GM21515 (cell line): ENCODE measurements around the gene HOXB5.

Experiments
- ATAC-seq: cut with Tn5 transposase; IDR thresholded peaks from one replicate; pipeline ENCODE4 v1.9.1; 2021; ENCODE audit not compliant: unreplicated experiment

Gene HOXB5

DNA sequence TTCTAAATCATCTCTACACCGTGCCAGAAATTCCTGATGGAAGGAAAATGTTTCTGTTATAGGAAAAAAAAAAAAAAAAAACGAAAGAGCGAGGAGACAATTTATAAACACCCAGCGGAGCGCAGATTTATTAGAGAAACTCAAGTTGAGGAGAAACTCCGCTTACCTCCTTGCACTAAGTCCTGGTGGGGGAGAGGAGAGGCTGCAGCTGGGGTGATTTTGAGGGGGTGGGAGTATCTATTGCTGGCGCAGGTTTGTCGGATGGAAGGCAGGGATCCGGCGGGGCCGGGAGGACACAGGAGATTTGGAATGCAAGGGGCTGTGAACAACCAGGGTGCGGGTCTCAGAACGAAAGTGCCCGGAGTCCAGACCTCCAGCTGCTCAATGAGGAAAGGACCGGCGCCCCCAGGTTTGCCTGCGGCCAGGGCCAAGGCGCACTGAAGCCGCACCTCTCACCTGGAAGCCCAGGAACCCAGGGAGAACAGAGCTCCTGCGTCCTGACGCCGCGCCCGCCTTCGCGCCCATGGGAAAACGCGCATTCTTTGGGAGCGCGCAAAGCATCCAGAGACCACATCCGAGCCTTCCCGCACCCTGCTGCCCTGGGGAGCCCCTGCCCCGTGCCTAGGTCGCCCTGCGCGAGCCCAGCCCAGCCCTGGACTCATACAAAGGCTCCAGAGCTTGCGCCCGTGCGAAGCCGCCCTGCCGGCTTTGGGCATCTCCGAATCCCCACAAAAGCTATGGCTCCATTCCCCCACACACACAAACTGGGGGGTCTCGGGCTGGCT, 24.1 kb upstream of the HOXB5 start:
- no peak for ATAC-seq

DNA sequence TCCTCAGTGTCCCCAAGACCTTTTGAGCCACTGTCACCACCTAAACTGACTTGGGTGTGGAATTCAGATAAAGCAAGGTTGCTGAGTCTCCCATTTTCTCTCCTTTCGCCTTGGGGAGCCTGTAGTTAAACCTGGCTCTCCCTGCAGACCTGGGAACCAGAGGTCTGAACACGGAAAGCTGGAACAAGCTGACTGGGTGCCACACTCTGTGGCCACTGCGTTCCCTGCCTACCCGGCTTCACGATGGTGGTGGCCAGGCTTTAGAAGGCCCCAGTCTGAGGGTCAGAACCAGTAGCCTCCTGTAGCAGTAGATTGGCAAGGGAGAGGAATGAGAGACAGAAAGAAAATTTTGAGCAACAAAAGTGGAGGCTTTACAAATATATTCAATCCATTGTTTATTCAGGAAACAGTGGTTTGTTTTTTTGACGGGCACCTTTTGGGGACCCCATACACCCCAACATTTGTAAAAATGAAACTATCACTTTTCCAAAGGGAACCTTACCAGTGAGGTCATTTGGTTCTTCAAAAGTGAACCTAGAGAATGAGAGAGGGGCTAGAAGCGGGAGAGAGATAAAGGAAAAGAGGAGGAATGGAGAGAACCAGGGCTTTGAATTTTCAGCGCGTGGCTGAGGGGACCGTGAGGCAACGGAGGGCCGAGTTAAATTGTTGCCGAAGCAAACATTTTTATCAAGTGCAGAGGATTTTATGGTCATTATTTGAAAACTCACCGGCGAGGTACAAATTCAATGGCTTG, 23.3 kb upstream of the HOXB5 start:
- ATAC-seq: no peak

DNA sequence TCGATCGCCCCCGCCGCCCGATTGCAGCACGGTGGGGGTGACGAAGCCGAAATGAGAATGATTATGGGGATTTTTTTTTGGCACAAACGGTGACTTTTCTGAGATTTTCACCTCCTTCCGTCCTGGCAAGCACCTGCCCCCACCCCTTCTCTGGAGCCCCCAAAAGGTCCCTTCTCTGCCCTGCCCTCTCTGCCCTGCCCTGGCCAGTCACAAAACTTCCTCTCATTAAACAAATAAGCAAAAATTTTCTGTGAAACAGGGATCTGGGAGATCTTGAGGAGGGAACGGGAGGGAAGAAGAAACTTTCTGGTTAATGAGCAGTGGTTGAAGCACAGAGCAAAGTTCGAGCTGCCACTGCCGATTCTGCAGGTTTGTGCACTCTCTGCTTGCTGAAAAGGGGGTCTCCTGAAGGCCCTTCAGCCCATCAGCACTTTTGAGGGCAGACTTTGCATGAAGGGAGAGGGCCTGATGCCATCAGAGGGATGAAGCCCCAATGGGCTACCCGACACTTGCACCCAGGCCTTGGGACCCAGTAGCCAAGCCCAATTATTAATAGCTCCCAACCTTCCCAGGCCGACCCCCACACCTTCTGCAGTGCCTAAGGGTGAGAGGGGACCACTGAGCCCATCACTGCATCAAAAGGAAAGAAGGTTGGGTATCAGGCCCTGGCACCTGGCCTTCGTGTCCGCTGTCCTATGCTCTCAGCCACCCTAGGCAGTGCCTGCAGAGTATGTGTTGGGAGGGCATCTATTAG, 22.6 kb upstream of the HOXB5 start:
- no peak for ATAC-seq

DNA sequence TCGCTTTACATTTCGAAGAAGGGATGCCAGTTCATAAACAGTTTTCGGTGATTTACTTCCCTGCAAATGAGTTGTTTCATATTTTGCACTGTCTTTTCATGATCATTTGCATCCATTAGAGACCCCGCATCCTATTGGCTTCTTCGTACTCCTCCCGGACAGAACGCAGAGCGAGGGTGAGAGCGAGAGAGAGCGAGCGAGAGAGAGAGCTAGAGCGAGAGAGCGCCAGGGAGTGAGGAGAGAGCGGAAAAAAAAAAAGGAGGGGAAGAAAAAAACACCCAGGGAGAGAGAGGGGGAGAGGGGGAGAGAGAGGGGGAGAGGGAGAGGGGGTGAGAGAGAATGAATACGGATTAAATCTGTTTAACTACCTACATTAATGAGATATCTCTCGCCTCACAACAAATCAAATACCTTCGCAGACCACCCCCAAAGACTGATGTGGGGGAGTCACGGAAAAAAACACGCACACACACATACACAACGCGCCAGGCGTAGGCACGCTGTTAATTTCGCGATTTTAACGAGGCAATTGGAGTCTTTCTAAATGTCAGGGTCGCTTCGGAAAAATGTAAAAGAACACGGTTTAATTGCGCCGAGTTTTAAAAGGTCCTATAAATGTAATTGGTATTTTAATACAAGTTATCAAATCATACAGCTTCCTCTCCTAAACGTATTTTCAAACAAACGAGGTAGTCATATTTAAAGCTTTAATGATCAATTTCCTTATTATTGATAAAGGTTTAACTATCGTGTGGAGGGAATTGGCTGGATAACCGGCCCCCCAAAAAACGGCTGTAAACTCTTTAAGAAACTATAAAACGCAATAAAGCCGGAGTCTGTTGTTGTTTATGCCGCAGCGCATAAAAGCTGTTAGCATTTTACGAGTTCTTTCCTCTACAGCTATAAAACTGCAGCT, 21.7 kb upstream of the HOXB5 start, which contains the start of gene HOXB8:
TSS of gene HOXB8 (minus strand) at position 246 of the 916 bp plus-strand sequence. CDS start 588 bp downstream, outside the sequence.
- ATAC-seq: no peak

DNA sequence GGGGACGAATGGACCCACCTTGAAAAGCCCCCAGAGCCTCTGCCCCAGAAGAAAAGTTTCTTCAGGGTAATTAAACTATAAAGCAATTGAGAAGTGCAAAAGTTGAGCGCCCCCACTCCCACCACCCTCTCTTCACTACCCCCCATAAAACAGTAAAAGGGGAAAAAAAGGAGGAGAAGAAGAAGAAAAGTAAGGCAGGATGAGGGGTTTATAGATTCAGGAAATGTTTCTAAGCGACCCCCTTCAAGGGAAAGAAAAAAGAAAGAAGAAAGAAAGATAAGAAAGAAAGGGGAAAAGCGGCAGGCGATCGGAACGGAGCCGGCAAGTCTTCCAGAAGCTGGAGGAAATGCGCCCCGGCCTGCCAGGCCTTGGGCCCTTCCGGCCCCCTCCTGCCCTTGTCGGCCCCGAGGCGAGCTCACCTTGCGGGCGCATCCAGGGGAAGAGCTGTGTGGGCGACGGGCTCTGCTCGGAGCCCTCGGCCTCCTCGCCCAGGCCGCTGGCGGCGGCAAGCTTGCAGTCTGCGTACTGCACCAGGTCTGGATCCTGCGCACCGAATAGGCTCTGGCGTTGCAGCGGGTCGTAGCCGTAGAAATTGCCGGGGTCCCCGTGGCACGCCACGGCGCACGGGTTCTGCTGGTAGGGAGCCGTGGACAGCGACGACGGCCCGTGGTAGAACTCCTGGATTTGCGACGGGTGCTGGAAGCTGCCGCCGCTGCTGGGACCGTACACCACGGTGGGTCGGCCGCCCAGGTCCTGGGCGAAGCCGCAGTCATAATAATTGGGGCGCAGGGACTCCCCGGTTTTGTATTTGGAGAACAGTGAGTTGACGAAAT, 20.5 kb upstream of the HOXB5 start:
- ATAC-seq: no peak

DNA sequence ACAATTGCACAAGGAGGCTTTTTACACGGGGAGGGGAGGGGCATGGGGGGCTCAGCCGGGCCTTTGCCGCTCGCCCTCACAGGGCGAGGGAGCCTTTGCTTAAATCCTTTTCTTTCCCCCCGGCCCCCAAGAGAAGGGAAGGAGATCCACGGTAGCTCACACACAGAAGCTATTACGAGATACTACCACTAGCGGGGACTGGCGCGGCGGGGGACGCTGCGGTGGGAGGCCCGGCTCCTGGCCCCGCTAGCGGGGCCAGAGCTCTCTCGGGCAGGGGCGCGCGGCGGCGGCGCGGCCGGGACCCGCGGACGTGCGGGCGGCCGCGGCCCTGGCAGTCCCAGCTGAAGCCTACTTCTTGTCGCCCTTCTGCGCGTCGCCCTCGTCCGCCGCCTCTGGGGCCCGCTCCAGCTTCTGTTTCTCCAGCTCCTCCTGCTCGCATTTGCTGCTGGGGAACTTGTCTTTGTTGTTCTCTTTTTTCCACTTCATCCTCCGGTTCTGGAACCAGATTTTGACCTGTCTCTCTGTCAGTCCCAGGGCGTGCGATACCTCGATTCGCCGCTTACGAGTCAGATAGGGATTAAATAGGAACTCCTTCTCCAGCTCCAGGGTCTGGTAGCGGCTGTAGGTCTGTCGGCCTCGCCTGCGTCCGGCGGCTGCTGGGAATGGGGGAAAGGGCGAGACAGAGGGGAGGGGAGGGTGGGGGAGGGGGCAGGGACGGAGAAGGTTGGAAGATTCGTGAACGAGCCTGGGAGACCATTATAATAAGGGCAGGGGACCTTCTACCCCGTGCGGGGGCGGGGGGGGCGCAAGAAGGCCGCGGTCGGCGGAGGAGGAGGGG, 19.5 kb upstream of the HOXB5 start:
- no peak for ATAC-seq

DNA sequence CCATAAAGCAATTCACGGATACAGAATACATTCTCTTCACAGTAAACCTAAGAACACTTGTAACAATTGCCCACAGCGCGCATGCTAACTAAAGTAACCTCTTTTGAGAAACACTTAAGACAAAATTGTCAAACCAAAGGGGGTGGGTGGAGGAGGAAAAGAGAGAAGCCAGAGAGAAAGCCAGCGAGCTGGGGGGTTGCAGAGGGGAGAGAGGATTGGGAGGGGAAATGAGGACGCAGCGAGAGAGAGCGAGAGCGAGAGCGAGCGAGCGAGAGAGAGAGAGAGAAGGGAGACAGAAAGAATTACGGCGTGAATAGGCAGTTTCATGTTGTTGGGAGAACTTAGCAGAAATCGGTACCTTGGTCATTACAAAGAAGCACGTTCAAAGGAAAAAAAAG, 18.9 kb upstream of the HOXB5 start:
- no peak for ATAC-seq

DNA sequence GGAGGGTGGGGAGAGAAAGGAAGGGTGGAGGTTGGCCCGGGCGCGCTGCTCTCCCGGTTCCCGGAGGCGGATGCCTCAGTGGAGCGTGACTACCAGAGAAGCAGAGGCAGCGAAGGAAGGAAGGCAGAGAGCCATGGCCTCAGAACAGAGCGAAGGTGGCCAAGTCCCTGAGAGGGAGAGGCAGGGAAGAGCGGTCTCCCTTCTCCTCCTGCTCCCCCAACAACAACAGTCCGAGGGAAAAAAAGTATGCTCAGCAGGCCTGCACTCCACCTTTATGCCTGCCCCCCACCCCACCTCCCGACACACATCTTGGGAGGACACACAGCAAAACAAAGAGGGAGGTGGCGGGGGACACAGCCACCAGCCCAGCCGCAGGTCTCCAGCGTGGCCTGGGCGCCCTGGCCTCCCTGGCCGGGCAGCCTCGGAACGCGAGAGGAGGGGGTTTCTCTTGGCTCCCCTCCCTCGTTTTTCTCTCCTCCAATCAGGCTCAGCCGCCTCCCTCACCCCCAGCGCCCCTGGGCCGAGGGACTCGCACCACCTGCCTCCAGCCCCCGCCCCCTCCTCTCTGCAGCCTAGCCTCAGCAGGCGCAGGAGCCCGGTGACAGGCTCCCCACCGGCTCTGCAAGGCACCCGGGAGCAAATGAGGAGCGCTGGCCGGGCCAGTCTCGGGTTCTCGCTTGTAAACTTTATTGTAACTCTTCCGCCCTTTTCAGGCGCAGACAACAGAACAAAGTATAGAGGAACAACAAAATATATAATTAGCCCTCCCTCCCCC, 18.3 kb upstream of the HOXB5 start:
- no peak for ATAC-seq

DNA sequence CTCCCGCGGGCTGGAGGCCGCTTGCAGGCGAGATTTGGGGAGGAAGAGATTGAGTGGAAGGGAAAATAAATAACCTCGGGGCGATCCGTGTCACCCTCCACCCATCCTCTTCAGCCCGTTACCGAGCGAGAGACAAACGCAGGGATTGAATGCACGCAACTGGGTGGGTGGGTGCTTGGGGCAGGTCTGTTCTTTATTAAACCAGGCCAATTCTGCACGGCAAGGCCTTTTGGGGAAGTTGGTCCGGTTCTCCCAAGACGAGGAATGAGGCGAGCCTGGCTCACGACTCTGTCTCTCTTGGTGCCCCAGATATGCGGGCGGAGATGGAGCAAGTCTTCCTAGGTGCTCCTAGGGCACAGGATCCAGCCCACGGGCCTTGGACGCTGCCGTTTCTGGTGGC, 17.6 kb upstream of the HOXB5 start:
- ATAC-seq: no peak

DNA sequence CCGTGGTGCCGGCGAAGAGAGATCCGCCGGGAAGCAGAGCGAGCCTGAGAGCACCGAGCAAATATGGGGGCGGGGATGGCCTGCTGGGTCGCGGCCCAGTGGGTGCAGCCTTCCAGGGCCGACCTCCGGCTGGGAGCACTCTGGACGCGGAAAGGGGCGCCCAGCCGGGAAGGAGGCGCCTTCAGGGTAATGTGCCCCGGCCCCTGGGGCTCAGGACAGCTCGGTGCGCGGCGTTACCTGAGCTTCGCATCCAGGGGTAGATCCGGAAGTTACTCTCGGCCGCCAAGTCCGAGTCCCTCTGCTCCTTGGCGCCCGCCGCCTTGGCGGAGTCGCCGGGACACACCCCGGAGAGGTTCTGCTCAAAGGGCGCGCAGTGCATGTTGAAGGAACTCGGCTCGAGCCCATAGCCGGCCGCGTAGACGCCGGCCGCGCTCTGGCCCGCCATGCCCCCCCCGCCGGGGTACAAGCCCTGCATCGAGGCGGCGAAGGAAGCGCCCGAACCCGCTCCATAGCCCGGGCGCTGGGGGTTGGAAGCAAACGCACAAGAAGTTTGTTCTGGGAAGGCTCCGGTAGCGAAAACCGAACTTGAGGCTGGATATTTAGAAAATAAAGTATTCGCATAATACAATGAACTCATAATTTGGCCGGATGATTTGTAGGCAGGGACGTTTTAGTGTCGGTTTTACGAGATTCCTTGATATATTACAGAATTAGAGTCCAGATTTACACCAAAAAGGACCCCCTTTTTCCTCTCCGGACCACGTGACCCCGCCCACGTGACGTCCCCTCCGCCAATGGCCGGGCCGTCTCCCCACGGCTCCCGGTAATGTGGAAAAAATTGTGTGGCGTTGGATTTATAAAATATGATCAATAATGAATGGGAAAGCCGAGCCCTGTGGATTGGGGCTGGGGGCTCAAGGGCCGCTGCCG, 17.0 kb upstream of the HOXB5 start, which contains the start of gene HOXB7:
TSS of gene HOXB7 (minus strand) at position 736 of the 930 bp plus-strand sequence. CDS start at position 637, 99 bp downstream.
- ATAC-seq: no peak

DNA sequence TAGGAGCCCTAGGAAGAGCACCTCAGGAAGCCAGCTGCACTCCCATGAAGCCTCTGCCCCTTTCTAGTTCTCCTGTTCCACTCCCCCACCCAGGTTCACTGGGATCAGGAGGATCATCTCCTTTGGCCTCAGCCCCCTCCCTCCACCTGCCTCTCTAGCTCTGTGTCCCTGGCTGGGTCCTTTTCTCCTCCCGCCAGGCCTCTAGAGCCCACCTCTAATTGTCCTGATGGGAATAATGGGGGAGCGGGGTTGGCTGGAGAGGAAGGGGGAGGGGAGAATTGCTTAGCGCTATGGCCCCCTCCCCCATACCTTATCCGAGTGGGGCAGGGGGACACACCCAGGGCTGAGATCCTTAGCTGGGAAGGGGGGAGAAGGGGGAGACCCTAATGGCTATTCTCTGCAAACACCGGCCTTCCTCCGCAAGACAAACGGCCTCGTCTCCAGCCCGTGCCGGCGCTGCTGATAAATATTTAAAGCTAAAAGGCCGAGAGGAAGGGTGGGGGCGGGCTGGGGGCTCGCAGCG, 16.2 kb upstream of the HOXB5 start:
- no peak for ATAC-seq

DNA sequence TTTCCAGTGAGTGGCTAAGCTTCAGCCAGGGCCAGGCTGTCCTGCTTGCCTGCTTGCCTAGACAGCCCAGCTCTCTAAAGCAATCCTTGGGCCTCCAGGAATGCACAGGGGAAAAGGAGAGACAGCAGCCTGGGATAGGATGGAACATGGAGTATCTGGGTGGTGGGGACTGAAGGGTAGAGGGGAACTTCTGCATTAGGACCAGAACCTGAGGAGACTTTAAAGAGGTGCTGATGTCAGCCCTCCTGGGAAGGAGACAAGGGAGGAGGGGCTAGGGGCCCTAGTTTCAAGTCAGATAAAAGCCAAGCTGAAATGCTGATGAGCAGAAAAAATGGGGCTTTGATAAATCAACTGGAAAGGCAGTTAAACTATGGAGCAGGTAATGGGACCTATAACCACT, 15.5 kb upstream of the HOXB5 start:
- ATAC-seq: no peak

DNA sequence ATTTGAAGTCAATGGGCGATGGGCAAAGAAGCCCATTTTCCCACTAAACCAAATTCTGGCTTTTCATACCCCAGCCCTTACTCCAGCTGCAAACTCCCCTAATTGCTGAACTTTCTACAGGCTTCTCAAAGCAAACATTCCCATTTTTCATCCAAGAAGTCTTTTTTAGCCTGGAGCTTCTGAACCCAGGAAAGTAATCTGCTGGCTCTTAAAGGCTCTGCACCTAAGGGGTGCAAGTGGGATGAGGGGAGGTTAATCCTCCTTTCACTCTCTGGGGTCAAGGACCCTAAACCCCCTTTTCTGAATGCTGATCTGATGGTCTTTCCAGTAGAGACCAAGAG, 14.9 kb upstream of the HOXB5 start:
- ATAC-seq: no peak

DNA sequence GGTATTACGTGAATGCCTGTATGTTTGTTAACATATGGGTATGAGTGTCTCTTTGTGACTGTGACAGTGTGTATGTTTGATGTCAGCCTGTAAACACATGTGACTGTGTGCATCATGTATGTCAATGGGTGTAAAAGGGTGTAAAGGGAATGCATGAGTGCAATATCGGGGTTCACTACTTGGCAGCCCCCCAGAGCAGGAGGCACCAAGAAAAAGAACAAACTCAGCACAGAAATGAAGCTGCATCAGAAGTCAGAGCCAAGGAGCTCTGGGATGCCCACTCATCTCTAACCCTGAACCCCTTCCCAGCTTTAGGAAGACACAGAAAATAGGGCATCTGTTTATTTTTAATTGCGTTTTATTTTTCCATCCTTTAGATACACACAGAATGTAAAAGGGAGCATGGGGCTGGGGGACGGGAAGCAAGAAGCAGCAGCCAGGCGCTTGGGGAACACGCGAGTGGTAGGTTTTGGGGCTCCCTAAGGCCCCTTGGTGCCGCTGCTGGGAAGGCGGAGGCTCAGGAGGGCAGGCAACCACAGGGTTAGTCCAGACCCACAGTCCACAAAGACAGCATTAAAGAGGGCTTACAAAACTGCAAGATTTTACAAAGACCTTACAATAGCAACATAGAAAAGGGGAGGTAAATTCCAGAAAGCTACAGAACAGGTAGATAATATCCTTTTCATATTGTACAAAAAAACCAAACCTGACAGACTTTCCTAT, 13.5 kb upstream of the HOXB5 start:
- no peak for ATAC-seq

DNA sequence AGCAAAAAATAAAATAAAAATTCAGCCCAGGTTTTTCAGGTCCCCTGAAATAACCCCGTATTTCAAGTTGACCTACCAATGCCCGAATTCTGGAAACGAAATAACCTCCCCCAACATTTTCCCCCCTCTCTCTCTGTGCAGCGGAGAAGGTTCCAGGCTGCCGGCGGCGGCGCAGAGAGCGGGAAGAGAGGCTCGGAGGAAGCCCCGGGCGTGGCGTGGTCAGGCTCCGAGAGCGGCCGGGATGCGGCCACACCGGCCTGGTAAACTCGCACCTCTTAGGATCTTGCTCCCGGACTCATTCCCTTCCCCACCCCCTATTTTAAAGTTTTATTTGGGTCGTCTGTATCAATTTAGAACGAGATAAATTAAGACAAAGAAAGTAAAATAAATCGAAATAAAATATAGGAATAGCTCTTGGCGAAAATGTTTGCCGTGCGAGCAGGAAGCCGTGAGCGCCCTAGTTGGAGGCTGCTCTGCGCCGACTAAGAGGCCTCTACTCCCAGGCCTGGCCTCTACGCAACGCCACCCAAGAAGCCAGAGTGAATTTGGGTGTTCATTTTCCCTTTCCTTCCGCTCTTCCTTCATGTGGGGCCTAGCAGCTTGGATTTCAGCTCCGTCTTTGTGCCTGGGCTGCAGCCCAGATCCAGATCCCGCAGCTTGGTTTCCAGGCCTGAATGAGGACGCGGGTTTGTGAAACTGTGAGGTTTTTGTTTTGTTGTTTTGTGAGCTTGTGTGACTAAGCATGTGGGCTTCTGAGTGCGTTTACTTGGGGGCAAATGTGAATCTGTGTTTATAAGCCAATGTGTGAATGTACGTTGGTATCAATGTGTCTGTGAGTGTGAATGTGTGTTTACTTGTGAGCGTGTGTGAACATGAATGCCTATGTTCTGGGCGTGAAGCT, 12.7 kb upstream of the HOXB5 start:
- no peak for ATAC-seq
